ENCODE data around the gene SDR39U1.

DNA sequence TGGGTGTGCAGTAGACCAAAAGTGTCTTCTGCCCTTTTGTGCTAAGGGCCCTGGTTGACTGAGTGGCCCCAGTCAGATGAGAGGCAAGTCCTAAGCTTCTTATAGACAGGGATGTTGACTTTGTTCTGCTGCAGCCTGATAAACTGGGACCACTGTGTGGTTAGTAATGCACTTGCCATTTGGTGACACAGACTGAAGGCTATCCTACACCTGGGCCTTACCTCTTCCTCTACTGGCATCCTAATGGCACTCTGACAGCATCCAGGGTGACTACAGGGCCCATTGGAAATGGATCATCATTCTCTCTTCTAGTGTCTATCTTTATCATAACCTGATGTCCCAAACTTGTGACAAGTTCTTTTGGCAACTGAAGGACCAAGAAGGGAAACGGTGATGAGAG lies 3.3 kb downstream of the SDR39U1 start:
- TF ChIP-seq POLR2A (IDR thresholded peaks at IDR 0.05; ENCODE audit: low read length) (no peak), GATA1 (IDR thresholded peaks at IDR 0.05; ENCODE audit: low read depth, low read length) (no peak)
